ENCODE measurements around the gene MFRP.

The MFRP gene

GRCh38 chr11:119318240-119319135, 28.0 kb downstream of the MFRP start:
- no peak for DNase-seq (ENCODE audit: low read depth)

GRCh38 chr11:119317592-119318239, 28.8 kb downstream of the MFRP start:
- no peak for DNase-seq (ENCODE audit: low read depth)

GRCh38 chr11:119316729-119317591, 29.5 kb downstream of the MFRP start, which contains the start of gene MCAM:
Gene MCAM (minus strand): TSS chr11:119317130. CDS start chr11:119317101, 29 bp downstream.
- DNase-seq (ENCODE audit: low read depth), result no peak

GRCh38 chr11:119316016-119316728, 30.3 kb downstream of the MFRP start:
- no peak for DNase-seq (ENCODE audit: low read depth)

GRCh38 chr11:119315131-119316015, 31.1 kb downstream of the MFRP start:
- DNase-seq (ENCODE audit: low read depth), result no peak

GRCh38 chr11:119314726-119315125, 31.8 kb downstream of the MFRP start:
- no peak for DNase-seq (ENCODE audit: low read depth)

- no peak for DNase-seq (ENCODE audit: low read depth)
These were observed 35.8 kb downstream of the MFRP start for GRCh38 chr11:119310682-119311052.

- no peak for DNase-seq (ENCODE audit: low read depth)
These were observed 36.4 kb downstream of the MFRP start for GRCh38 chr11:119309953-119310681.

GRCh38 chr11:119309411-119309810, 37.1 kb downstream of the MFRP start:
- no peak for DNase-seq (ENCODE audit: low read depth)

GRCh38 chr11:119307974-119308373, 38.5 kb downstream of the MFRP start:
- no peak for DNase-seq (ENCODE audit: low read depth)

- no peak for DNase-seq (ENCODE audit: low read depth)
These were observed 39.3 kb downstream of the MFRP start for GRCh38 chr11:119307219-119307618.

GRCh38 chr11:119306373-119306890, 40.1 kb downstream of the MFRP start:
- peak; percentile 23 for DNase-seq (ENCODE audit: low read depth)

GRCh38 chr11:119305556-119306372, 40.7 kb downstream of the MFRP start:
- DNase-seq (ENCODE audit: low read depth), result no peak

- no peak for DNase-seq (ENCODE audit: low read depth)
These were observed 43.2 kb downstream of the MFRP start for GRCh38 chr11:119303227-119303718.

GRCh38 chr11:119300198-119300964, 46.1 kb downstream of the MFRP start:
- DNase-seq (ENCODE audit: low read depth), result no peak

- no peak for DNase-seq (ENCODE audit: low read depth)
These were observed 47.1 kb downstream of the MFRP start for GRCh38 chr11:119299416-119299815.

- no peak for DNase-seq (ENCODE audit: low read depth)
These were observed 47.8 kb downstream of the MFRP start for GRCh38 chr11:119298726-119299125.

GRCh38 chr11:119297938-119298337, 48.6 kb downstream of the MFRP start:
- DNase-seq (ENCODE audit: low read depth), result no peak
